HG03520 (cell line): ENCODE data around the gene TTC7B.

Source experiments
- ATAC-seq: cut with Tn5 transposase; IDR thresholded peaks from one replicate; pipeline ENCODE4 v1.9.1; 2021; ENCODE audit warnings: mild to moderate bottlenecking, moderate library complexity; ENCODE audit not compliant: unreplicated experiment

TTC7B gene

DNA sequence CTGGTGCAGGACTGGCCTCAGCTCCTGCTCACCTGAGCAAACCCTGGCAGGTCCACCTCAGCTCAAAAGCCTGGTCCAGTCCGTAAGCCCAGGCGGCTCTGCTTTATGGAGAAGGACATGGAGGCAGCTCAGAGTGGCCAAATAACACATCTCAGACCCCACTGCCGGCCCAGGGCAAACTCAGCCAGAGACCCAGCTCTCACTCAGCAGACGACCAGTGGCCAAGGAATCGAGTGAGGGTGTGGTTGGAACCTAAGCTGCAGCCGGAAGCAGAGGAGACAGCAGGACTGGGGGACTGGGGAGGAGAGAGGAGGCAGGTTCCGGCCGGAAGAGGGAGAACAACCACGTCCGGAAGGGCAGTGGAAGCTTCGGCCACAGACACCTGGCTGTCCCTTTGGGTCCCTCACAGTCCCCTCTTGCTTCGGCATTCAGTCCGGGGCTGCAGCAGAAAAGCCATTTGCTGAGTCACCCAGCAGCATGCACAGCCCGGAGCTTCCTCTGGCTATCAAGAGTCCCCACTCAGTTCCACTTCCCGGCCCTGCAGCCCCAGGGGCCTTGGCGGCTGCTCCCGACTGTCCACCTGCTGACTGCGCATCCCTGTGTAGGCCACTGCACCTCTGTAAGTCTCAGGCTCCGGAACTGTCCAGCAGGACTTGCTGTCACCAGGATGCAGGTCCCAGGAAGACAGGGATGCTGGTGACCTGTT is 315.4 kb downstream of the TTC7B start:
- ATAC-seq = no peak

DNA sequence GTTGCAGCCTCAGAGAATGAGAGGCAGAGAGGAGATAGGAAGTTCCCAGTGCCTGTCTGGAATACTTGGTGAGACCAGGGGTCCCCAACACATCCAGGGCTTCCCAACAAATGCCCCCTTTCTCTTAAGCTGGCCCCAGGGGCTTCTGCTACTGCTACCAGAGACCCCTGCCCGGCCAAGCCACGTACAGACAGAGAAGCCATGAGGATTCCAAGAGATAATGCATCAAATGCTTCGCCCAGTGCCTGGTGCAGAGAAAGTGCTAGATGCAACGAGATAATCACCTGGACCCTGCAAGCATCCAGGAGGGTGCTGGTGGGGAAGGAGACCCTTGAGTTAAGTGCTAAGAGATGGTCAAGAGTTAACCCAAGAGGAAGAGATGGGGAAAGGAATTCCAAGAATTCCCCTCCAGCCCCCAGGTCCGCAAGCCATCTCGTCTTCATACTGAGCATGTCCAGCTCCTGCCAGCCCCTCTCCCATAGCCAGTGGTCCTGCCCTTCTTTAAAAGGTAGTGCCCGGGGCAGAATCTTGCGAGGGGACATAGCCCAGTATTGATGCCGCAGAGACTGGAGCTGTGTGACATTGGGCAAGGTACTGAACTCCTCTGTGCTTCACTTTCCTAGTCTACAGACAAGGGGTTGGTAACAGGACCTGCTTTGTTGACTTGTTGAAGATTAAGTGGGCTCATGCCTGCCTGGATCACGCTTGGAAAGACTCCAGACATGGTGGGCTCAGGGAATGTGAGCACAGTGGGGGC is 316.1 kb downstream of the TTC7B start:
- no peak for ATAC-seq

DNA sequence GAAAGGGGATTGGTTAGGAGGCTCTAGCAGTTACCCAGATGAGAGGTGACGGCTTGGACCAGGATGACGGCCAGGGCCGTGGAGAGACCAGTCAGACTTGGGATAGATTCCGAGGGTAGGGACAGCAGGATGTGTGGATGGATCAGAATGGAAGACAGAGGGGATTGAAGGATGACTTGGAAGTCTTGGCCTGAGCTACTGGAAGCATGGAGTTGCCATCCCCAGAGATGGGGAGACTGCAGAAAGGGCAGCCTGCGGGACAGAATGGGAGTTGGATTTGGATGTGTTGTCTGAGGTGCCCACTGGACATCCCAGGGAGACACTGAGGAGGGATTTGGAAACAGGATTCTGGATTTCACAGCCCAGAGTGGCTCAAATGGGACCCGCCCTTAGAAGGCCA is 317.1 kb downstream of the TTC7B start:
- ATAC-seq = no peak

DNA sequence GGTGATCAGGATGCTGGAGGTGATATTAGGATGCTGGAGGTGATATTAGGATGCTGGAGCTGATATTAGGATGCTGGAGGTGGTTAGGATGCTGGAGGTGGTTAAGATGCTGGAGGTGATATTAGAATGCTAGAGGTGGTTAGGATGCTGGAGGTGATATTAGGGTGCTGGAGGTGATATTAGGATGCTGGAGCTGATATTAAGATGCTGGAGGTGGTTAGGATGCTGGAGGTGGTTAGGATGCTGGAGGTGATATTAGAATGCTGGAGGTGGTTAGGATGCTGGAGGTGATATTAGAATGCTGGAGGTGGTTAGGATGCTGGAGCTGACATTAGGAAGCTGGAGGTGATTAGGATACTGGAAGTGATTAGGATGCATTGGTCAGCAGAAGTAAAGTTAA is 318.0 kb downstream of the TTC7B start:
- no peak for ATAC-seq

DNA sequence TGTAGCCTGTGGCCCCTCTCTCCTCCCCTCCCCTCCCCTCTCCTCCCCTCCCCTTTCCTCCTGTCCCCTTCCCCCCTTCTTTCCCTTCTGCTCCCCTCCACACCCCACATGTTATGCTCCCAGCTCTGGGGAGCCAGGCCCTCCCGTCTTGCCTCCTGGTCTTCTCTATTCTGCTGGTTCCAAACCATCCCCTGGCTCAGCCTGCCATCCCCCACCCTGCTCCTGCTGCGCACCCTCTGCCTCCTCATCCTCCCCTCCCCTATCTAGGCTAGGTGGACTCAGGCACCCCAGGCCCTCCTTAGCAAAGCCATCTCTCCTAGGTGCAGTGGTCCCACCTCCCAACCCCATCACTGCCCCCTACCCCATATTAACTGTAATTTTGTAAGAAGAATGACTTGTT is 319.9 kb downstream of the TTC7B start:
- ATAC-seq = no peak

DNA sequence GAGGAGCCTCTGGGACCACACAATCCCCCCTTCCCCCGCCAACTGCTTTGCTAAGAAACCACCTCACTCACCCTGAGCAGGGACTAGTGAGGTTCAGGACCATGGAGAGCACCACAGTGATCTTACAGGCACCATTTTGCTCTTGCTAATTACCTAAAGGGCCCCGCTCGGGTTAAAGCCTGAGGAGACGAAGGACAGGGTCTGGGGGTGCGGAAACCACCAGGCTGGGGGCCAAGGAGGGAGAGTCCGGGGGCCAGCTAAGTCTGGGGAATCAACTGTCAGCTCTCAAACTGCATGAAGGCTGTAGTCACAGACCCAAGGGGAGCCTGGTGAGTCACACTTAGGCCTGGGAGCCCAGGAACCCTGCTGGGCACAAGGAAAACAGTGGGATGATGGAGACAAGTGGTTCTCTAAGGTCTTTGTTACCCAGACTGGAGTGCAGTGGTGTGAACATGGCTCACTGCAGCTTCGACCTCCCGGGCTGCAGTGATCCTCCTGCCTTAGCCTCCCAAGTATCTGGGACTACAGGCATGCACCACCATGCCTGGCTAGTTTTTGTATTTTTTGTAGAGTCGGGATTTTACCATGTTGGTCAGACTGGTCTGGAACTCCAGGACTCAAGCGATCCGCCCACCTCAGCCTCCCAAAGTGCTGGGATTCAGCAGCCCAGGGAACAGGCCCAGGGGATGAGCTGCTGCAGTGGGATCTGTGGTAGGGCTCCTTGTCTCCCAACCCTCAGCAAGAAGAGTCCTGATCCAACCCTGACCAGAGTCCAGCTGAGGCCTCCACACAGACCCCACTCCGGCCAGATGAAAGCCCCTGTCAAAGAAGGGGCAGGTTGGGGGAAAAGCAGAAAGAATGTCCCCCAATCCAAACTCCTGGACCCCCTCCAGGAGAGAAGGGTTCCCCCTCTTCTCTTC is 320.6 kb downstream of the TTC7B start:
- no peak for ATAC-seq

DNA sequence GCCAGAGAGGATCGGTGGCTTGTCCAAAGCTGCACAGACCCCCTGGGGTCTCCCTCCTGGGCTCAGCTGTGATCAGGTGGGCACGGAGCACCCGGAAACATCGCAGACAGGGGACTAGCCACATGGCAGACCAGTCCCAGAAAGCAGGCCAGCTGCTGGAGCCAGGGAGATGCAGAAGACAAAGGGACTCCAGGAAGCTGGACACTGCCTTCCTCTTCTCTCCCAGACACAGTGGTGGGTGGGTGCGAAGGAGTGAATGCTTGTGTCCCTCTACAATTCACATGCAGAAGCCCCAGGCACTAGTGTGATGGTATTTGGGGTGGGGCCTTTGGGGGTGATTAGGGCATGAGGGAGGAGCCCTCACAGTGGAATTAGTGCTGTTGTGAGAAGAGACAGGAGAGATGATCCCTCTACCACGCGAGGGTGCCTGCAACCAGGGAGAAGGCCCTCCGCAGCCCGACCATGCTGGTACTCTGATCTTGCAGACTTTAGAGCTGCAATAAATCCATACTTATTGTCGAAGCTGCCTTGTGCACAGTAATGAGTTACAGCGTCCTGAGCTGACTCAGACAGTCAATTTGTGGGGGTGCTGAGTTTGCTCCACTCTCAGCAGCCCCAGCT is 324.2 kb downstream of the TTC7B start:
- ATAC-seq = no peak

DNA sequence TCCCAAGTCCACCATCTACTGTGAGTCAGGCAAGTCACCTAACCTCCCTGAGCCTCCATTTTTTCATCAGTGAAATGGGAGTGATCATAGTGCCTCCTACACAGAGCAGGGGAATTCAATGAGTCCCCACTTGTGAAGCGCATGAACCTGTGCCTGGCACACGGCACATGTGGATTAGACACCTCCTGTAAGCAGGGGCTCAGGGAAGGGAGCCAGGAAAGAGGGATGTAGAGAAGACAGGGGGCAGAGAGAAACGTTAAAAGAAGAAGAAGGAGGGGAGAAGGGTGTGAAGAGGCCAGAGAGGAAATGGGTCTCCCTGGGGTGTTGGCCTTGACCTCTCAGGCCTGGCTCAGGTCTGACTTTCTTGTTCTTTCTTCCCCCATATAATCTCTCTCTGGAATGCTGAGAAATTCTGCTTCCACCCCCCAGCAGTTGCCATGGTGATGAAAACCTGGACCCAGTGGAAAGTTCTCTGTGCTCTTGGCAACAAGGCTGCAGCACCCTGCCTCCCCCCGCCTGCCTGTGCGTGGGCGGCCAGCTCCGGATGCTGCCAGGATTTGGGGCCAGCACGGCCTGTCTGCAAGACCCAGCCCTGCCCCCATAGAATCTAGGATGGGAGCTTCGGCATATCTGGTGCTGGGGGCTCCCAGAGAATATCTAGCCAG is 324.9 kb downstream of the TTC7B start:
- ATAC-seq = no peak

DNA sequence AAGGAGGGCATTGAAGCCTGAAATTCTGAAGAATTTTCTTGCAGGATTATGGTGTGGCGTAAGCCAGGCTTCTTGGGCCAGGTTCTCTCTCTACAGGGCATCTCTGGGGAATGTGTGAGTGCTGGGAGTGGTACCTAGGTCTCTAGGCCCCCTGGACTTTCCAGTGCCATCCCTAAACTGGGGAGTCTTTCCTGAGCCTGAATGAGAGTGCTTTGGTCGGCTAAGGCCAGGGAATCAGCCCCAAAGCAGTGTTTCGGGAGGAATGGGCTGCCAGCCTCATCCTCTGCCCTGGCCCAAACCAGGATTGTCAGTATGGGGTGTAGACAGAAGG is 325.5 kb downstream of the TTC7B start:
- no peak for ATAC-seq

DNA sequence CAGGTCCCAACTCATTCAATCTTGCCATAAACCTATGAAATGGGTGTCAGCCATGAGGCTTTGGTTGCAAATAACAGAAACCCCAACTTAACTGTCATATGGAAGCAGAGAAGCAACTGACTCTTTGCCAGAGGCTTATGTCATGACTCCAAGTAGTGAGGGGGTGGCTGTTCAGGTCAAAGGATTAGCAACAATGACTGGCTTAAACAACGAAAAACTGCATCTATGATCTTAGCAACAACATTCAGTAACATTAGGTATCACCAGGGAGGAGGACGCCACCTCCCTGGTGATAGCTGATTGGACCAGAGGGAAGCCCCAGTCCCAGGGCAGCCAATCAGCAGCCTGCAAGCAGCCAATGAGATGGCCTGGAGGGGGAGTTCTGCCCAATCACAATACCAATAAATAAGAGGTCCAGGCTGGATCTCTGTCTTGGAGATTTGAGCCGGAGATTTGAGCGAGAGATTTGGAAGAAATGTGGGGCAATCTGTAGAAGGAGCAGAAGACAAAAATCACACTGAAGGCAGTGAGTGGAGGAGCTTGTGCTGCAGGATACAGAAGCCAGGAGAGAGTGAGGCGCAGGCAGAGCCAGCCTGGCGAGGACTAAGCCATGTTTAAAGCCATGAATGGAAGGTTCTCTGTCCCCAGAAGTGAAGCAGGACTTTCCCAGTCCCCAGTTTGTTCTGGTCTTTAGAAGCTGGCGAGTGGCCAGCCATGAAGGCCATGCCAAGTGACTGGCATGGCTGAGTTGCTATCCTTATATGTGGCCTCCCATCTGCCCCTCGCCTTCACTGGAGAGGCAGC is 326.1 kb downstream of the TTC7B start:
- no peak for ATAC-seq

DNA sequence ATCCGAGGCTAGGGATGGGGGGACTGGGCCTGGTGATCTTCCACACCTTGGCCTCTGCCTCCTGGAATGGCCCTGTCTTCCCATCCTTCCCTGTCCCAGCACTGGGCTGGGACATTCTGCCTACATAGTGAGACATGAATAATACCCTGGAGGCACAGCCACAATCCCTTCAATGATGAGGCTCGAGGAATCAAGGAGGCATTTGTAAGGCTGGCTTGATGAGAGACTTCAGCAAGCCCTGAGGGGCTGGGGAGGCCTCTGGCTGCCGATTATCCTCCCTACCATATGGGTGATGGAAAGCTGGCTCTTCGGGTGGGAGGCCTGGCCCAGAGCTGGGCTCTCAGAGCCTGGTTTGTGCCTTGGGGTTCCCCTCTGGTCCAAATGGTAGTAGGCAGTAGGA is 326.9 kb downstream of the TTC7B start:
- no peak for ATAC-seq

DNA sequence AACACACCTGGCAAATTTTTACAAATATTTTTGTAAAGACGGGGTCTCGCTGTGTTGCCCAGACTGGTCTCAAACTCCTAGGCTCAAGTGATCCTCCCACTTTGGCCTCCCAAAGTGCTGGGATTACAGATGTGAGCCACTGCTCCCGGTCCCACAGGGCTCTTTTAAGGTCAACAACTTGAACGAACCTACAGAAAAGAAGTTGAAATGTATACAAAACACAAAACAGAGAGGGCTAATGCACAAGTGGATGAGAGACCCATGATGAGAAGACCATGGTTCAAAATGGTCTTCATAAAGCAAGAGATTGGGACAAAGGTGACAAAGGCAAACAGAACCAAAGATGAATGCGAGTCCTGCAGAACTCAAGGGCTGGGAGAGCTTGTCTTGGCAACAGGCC is 328.0 kb downstream of the TTC7B start:
- no peak for ATAC-seq

DNA sequence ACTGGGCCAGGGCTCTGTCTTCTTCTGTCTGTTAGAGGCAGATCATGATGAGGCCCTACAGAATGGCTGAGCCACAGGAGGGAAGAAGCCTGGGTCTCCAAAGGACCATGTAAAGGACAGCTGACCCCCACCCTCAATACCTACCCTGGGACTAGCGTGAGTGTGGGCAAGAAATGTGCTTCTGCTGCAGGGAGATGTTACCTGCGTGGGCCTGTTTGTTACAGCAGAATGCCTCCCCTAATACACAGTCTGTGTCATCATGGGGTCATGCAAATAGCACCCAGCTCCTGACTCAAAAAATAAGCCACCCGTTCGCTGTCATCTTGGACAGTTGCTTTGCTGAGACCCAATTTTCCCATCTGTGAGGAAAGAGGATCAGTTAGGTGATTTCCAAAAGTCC is 328.8 kb downstream of the TTC7B start:
- no peak for ATAC-seq

DNA sequence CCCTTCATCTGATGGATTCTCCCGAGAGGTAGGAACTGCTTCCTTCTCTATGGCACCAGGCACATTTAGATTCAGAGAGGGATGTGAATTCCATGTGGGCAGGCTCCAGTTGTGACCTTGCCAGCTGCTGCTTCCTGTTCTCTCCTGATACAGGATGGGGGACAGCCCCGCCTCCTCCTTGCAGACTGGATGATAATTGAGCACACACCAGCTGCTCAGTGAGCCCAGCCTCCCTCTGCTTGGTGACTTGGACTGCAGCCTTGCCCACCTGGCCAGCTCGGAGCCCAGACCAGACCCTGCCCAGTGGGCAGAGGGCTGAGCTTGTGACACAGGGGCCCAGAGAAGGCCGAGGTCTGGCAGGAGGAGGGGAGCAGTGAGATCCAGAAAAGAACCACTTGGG is 329.2 kb downstream of the TTC7B start:
- ATAC-seq = no peak

DNA sequence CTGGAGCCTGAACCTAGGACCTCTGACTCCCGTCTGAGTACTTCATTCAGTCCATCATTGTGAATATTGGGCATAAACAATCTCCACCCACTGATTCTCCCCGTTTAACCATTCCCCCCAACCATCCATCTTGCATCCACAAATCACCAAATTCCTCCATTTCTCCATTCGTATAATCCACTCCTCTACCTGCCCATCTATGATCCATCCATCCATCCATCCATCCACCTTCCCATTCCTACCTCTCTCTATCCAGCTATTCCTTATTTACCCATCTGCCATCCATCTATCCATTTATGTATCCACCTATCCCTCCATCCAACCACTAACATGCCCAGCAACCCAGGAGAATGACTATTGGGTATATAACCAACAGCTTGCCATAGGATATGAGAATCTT is 331.9 kb downstream of the TTC7B start:
- no peak for ATAC-seq

DNA sequence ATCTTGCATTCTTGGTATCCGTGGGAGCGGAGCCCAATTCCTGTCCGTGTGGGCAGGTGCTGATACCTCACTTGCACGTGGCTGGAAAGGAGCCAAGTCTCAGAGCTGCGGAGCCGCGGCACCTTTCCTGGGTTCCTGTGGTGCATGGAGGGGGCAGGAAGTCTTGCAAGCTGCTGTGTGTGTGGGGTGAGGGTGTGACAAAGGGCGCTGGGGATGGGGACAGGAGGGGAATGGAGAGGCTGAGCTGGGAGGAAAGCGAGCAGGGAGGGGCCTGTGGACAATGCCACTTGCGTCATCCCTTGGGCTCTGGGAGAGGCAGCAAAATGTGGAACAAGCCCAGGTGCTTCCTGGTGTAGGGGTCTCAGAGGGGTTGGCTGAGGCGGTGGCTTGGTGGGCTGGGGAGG is 332.7 kb downstream of the TTC7B start:
- ATAC-seq = no peak

DNA sequence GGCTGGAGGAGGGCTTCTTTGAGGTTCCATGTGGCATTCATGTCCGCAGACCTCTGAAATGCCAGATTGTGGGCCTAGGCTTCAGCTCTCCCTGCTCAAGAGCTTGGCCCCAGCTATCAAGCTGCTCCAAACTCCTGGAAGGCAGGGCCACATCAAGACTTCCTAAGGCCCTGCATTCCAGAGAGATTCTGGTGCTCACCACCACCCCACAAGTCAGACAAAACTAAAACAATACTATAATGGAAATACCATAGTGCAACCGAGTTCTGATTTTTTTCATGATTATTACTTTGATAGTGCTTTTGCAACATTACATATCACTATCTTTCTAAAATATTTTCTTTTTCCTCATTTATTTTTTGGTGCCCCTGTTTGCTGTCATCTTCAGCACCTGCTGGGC is 333.1 kb downstream of the TTC7B start:
- ATAC-seq = no peak

DNA sequence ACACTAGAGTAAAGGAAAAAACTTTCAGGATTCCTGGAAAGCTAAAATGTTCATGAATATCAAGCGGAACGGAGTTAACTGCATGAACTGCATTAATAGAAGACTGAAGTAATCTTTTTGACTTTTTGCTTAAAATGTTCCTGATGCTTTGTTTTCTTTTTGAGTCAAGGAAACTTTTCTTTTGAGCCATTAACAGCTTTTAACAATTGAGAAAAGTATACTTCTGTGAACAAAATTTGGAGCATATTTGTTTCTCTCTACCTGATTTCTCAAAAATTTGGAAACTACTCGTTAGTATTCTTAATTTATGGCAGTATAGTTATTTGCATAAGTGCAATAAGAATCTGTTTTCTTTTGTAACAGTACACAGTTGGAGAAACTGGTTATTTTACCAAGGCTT is 340.9 kb downstream of the TTC7B start:
- ATAC-seq = no peak
